ENCODE measurements around the gene KNDC1.

- TF ChIP-seq CTCF (IDR thresholded peaks at IDR 0.05), result no peak
- no peak for TF ChIP-seq POLR2A (IDR thresholded peaks at IDR 0.05)
Measured at GRCh38 chr10:133269367-133269766, 109.3 kb downstream of the KNDC1 start.
